Measurements from ENCODE around the gene GJD2. TPM values are rescaled to one million over a fixed set of nuclear protein-coding genes. Genes with fewer than 3 reads are reported as not detected.

The GJD2 gene
- polyA plus RNA-seq, 1 of the 3 experiments (the other 2 are of a cell fraction): not detected

- 0 out of 2 replicates have a peak overlapping the region, but pooled peaks have one; percentile 37 for H3K4me2 ChIP-seq
- peak overlapping the region; percentile 4 to 55; a peak in 3 of 4 replicates for H3K27ac ChIP-seq (ENCODE audit: low read depth in 2 of 2, low read length in 1 of 2)
- H3K4me3 ChIP-seq (ENCODE audit: low read depth in 2 of 2, low read length in 1 of 2): no peak overlapping the region
- H4K20me1 ChIP-seq (ENCODE audit: insufficient read depth): no peaks in the 10 kb centered on the region
- no peaks in the 10 kb centered on the region for H3K9me2 ChIP-seq
- ChIA-PET POLR2A (no interaction called here), CTCF (interaction anchor here (1.2 to 2.9 kb wide), 6 partner anchors 8 to 210 kb away, joined by 3 to 35 read pairs (median 20); no protein-coding TSS in a partner anchor)
- H3K79me2 ChIP-seq (ENCODE audit: insufficient read depth): no peaks in the 10 kb centered on the region
- peak overlapping the region; percentile 50; the same call in 1 of the 2 replicates for H2AFZ ChIP-seq (ENCODE audit: low read depth)
- peaks cover 4% of the 10 kb centered on the region for H3F3A ChIP-seq (replicated peaks; ENCODE audit: insufficient read depth)
- peak overlapping the region; percentile 30; the same call in 1 of the 2 replicates for H3K9ac ChIP-seq
- no peaks in the 10 kb centered on the region for H3K9me3 ChIP-seq
- no peak for DNase-seq
- peak; percentile 23 to 46; a peak in 1 of 4 replicates for TF ChIP-seq EP300 (IDR thresholded peaks at IDR 0.05; ENCODE audit: borderline replicate concordance in 1 of 2, low read depth in 1 of 2, low read length in 1 of 2)
- no peak for TF ChIP-seq TEAD4 (IDR thresholded peaks at IDR 0.05; ENCODE audit: borderline replicate concordance, insufficient read depth)
- 0 out of 2 replicates have a peak, but pooled peaks have one; percentile 35 for TF ChIP-seq TCF12 (IDR thresholded peaks at IDR 0.05)
- TF ChIP-seq FOSL2 (IDR thresholded peaks at IDR 0.05; ENCODE audit: borderline replicate concordance, low read depth): peak; percentile 54; the same call in 1 of the 2 replicates
- peak; percentile 34; the same call in 1 of the 2 replicates for TF ChIP-seq JUND (IDR thresholded peaks at IDR 0.05)
- peak; percentile 89 for TF ChIP-seq PBX3 (IDR thresholded peaks at IDR 0.05)
- H3K27me3 ChIP-seq (ENCODE audit: insufficient read depth): 0 out of 2 replicates have a peak, but pooled peaks cover 4% of the 10 kb centered on the region
- peaks cover 0 to 7% of the 10 kb centered on the region in 2 experiments; a peak in 2 of 4 replicates for H3K4me1 ChIP-seq (ENCODE audit: control insufficient read depth in 1 of 2, insufficient read depth in 2 of 2, low read depth in 1 of 2, low read length in 1 of 2)
- 29% methylated on average over 7 of the region's 7 CpGs for WGBS (ENCODE audit: low lambda C conversion rate)
- H3K36me3 ChIP-seq (replicated peaks in 1 of 2; ENCODE audit: control insufficient read depth in 1 of 2, insufficient read depth in 2 of 2, low read length in 1 of 2): no peaks in the 10 kb centered on the region
These were observed 44.9 kb downstream of the GJD2 start for GRCh38 chr15:34709866-34710265.

- 43% methylated on average over 5 of the region's 5 CpGs for WGBS (ENCODE audit: low lambda C conversion rate)
- H3K79me2 ChIP-seq (ENCODE audit: insufficient read depth): no peaks in the 10 kb centered on the region
- no peaks in the 10 kb centered on the region for H3K9me3 ChIP-seq
- no peak overlapping the region for H2AFZ ChIP-seq (ENCODE audit: low read depth)
- H3K9me2 ChIP-seq: no peaks in the 10 kb centered on the region
- no peak overlapping the region for H3K9ac ChIP-seq
- peaks cover 0 to 7% of the 10 kb centered on the region in 2 experiments; a peak in 2 of 4 replicates for H3K4me1 ChIP-seq (ENCODE audit: control insufficient read depth in 1 of 2, insufficient read depth in 2 of 2, low read depth in 1 of 2, low read length in 1 of 2)
- H3K27me3 ChIP-seq (ENCODE audit: insufficient read depth): 0 out of 2 replicates have a peak, but pooled peaks cover 4% of the 10 kb centered on the region
- H4K20me1 ChIP-seq (ENCODE audit: insufficient read depth): no peaks in the 10 kb centered on the region
- peaks cover 4% of the 10 kb centered on the region for H3F3A ChIP-seq (replicated peaks; ENCODE audit: insufficient read depth)
- no peak overlapping the region for H3K27ac ChIP-seq (ENCODE audit: low read depth in 2 of 2, low read length in 1 of 2)
- H3K36me3 ChIP-seq (replicated peaks in 1 of 2; ENCODE audit: control insufficient read depth in 1 of 2, insufficient read depth in 2 of 2, low read length in 1 of 2): no peaks in the 10 kb centered on the region
- TF ChIP-seq RAD21 (IDR thresholded peaks at IDR 0.05; ENCODE audit: low read length) (peak; percentile 90), SMC3 (IDR thresholded peaks at IDR 0.05; ENCODE audit: low read depth, low read length) (peak; percentile 80), FOXM1 (IDR thresholded peaks at IDR 0.05; ENCODE audit: low read depth) (no peak), CTCF (IDR thresholded peaks at IDR 0.05) (peak; percentile 90)
- ChIA-PET CTCF (interaction anchor here (0.6 to 2.9 kb wide), 59 partner anchors 9 to 261 kb away, joined by 3 to 35 read pairs (median 4); partner anchors contain the start of gene AQR), POLR2A (interaction anchor here (1.2 kb wide), 1 partner anchor 261 kb away, joined by 3 read pairs; the partner anchor contains the start of gene AQR)
- H3K4me3 ChIP-seq (ENCODE audit: low read depth in 2 of 2, low read length in 1 of 2): peak overlapping the region in 1 of 2 experiments; percentile 46; a peak in 1 of 4 replicates
- H3K4me2 ChIP-seq: no peak overlapping the region
- DNase-seq: peak; percentile 50
These were observed 46.4 kb downstream of the GJD2 start for GRCh38 chr15:34708422-34708821.
